ENCODE results near the gene PLA2G12A. TPM values are rescaled to one million over a fixed set of nuclear protein-coding genes. Genes with fewer than 3 reads are reported as not detected.

PLA2G12A gene
- total and polyA plus RNA-seq, 9 of the 15 experiments (the other 6 are each of a cell fraction or from before 2014, with no cell fraction given), result 24.2 to 226 (median 80.5) TPM

DNA sequence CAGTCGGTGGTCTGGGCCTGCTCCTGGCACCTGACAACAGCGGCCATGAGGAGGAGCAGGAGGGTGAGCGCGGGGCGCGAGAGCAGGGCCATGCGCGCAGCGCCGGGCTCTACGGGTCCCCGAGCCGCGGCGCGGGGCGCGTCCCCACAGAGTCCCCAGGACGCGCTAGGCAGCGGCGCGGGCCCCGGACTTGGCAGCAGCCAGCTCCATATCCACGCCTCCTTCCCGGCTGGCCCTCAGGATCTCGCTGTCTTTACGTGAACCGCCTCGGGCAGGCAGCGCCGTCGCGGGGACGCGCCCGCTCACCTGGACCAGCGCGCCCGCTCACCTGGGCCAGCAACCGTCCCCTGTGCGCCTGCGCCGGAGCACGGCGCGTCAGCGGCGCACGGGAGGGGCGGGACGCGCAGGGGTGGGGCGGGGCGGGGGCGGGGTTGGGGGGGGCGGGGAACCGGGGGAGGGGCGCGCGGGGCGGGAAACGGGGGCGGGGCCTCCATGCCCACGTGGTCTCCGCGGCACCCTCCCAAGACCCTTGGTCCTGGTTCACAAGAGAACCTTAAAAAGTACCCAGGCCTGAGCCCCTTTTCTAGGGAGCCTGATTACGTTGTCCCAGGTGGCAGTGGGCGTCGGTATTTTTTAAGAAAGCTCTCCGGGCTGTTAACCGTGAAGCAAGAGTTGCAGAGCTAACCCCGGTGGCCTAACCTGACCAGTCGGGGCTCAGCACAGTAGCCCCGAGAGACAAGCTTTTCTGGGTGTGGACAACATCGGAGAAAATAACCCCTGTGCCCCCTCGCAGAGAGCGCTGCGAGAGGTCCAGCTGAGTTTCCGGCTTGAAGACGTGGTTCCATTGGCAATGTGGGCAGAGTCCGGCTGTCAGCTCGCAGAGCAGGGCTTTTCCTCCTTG lies at the start of gene PLA2G12A (continued):
- TF ChIP-seq, protein P1, sequence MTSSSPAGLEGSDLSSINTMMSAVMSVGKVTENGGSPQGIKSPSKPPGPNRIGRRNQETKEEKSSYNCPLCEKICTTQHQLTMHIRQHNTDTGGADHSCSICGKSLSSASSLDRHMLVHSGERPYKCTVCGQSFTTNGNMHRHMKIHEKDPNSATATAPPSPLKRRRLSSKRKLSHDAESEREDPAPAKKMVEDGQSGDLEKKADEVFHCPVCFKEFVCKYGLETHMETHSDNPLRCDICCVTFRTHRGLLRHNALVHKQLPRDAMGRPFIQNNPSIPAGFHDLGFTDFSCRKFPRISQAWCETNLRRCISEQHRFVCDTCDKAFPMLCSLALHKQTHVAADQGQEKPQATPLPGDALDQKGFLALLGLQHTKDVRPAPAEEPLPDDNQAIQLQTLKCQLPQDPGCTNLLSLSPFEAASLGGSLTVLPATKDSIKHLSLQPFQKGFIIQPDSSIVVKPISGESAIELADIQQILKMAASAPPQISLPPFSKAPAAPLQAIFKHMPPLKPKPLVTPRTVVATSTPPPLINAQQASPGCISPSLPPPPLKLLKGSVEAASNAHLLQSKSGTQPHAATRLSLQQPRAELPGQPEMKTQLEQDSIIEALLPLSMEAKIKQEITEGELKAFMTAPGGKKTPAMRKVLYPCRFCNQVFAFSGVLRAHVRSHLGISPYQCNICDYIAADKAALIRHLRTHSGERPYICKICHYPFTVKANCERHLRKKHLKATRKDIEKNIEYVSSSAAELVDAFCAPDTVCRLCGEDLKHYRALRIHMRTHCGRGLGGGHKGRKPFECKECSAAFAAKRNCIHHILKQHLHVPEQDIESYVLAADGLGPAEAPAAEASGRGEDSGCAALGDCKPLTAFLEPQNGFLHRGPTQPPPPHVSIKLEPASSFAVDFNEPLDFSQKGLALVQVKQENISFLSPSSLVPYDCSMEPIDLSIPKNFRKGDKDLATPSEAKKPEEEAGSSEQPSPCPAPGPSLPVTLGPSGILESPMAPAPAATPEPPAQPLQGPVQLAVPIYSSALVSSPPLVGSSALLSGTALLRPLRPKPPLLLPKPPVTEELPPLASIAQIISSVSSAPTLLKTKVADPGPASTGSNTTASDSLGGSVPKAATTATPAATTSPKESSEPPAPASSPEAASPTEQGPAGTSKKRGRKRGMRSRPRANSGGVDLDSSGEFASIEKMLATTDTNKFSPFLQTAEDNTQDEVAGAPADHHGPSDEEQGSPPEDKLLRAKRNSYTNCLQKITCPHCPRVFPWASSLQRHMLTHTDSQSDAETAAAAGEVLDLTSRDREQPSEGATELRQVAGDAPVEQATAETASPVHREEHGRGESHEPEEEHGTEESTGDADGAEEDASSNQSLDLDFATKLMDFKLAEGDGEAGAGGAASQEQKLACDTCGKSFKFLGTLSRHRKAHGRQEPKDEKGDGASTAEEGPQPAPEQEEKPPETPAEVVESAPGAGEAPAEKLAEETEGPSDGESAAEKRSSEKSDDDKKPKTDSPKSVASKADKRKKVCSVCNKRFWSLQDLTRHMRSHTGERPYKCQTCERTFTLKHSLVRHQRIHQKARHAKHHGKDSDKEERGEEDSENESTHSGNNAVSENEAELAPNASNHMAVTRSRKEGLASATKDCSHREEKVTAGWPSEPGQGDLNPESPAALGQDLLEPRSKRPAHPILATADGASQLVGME (CRISPR knock-in tag; IDR thresholded peaks at IDR 0.05), result peak; percentile 81; the same call in 1 of the 2 replicates
- TF ChIP-seq, protein P2, sequence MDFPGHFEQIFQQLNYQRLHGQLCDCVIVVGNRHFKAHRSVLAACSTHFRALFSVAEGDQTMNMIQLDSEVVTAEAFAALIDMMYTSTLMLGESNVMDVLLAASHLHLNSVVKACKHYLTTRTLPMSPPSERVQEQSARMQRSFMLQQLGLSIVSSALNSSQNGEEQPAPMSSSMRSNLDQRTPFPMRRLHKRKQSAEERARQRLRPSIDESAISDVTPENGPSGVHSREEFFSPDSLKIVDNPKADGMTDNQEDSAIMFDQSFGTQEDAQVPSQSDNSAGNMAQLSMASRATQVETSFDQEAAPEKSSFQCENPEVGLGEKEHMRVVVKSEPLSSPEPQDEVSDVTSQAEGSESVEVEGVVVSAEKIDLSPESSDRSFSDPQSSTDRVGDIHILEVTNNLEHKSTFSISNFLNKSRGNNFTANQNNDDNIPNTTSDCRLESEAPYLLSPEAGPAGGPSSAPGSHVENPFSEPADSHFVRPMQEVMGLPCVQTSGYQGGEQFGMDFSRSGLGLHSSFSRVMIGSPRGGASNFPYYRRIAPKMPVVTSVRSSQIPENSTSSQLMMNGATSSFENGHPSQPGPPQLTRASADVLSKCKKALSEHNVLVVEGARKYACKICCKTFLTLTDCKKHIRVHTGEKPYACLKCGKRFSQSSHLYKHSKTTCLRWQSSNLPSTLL (IDR thresholded peaks at IDR 0.05), result no peak
- TF ChIP-seq, protein P3, sequence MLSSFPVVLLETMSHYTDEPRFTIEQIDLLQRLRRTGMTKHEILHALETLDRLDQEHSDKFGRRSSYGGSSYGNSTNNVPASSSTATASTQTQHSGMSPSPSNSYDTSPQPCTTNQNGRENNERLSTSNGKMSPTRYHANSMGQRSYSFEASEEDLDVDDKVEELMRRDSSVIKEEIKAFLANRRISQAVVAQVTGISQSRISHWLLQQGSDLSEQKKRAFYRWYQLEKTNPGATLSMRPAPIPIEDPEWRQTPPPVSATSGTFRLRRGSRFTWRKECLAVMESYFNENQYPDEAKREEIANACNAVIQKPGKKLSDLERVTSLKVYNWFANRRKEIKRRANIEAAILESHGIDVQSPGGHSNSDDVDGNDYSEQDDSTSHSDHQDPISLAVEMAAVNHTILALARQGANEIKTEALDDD (IDR thresholded peaks at IDR 0.05), result peak; percentile 79
- peak; percentile 11; the same call in 1 of the 2 replicates for TF ChIP-seq BCOR (IDR thresholded peaks at IDR 0.05)
- TF ChIP-seq, protein P4, sequence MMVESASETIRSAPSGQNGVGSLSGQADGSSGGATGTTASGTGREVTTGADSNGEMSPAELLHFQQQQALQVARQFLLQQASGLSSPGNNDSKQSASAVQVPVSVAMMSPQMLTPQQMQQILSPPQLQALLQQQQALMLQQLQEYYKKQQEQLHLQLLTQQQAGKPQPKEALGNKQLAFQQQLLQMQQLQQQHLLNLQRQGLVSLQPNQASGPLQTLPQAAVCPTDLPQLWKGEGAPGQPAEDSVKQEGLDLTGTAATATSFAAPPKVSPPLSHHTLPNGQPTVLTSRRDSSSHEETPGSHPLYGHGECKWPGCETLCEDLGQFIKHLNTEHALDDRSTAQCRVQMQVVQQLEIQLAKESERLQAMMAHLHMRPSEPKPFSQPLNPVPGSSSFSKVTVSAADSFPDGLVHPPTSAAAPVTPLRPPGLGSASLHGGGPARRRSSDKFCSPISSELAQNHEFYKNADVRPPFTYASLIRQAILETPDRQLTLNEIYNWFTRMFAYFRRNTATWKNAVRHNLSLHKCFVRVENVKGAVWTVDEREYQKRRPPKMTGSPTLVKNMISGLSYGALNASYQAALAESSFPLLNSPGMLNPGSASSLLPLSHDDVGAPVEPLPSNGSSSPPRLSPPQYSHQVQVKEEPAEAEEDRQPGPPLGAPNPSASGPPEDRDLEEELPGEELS (CRISPR knock-in tag; IDR thresholded peaks at IDR 0.05; ENCODE audit: borderline replicate concordance), result no peak
- TF ChIP-seq SMARCA4 (IDR thresholded peaks at IDR 0.05), result no peak
- TF ChIP-seq TEAD1 (CRISPR knock-in tag; IDR thresholded peaks at IDR 0.05), result no peak; a peak in 1 of 4 replicates
- TF ChIP-seq HDAC1 (IDR thresholded peaks at IDR 0.05), result no peak; a peak in 1 of 4 replicates
- TF ChIP-seq HDAC2 (IDR thresholded peaks at IDR 0.05), result 0 out of 2 replicates have a peak, but pooled peaks have one; percentile 15
- TF ChIP-seq CC2D1A (IDR thresholded peaks at IDR 0.05), result no peak
- TF ChIP-seq, protein P5, sequence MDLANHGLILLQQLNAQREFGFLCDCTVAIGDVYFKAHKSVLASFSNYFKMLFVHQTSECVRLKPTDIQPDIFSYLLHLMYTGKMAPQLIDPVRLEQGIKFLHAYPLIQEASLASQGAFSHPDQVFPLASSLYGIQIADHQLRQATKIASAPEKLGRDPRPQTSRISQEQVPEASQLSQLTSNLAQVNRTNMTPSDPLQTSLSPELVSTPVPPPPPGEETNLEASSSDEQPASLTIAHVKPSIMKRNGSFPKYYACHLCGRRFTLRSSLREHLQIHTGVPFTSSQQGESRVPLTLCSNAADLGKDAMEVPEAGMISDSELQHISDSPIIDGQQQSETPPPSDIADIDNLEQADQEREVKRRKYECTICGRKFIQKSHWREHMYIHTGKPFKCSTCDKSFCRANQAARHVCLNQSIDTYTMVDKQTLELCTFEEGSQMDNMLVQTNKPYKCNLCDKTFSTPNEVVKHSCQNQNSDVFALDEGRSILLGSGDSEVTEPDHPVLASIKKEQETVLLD (IDR thresholded peaks at IDR 0.05), result peak; percentile 16; the same call in 1 of the 2 replicates

Measured in K562 (cell line).